ENCODE data around the gene MACROD2.

GRCh38 chr20:15196547-15197255 is 1201.4 kb downstream of the MACROD2 start:
- TF ChIP-seq POLR2AphosphoS5 (IDR thresholded peaks at IDR 0.05; ENCODE audit: low read depth, low read length) (no peak), FOXP2 (optimal IDR thresholded peaks at IDR 0.05; ENCODE audit: borderline replicate concordance, extremely low read depth, extremely low read length, insufficient read depth) (no peak), TAF1 (IDR thresholded peaks at IDR 0.05; ENCODE audit: borderline replicate concordance, insufficient read depth, low read length) (no peak)
- TF ChIP-seq, protein P1, sequence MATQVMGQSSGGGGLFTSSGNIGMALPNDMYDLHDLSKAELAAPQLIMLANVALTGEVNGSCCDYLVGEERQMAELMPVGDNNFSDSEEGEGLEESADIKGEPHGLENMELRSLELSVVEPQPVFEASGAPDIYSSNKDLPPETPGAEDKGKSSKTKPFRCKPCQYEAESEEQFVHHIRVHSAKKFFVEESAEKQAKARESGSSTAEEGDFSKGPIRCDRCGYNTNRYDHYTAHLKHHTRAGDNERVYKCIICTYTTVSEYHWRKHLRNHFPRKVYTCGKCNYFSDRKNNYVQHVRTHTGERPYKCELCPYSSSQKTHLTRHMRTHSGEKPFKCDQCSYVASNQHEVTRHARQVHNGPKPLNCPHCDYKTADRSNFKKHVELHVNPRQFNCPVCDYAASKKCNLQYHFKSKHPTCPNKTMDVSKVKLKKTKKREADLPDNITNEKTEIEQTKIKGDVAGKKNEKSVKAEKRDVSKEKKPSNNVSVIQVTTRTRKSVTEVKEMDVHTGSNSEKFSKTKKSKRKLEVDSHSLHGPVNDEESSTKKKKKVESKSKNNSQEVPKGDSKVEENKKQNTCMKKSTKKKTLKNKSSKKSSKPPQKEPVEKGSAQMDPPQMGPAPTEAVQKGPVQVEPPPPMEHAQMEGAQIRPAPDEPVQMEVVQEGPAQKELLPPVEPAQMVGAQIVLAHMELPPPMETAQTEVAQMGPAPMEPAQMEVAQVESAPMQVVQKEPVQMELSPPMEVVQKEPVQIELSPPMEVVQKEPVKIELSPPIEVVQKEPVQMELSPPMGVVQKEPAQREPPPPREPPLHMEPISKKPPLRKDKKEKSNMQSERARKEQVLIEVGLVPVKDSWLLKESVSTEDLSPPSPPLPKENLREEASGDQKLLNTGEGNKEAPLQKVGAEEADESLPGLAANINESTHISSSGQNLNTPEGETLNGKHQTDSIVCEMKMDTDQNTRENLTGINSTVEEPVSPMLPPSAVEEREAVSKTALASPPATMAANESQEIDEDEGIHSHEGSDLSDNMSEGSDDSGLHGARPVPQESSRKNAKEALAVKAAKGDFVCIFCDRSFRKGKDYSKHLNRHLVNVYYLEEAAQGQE (IDR thresholded peaks at IDR 0.05; ENCODE audit: insufficient read depth in 1 of 2, low read depth in 2 of 2, low read length in 2 of 2), result no peak
